ENCODE measurements around the gene CNBD2. TPM values are rescaled to one million over a fixed set of nuclear protein-coding genes. Genes with fewer than 3 reads are reported as not detected.
A peak's percentile ranks its signal among the peaks of the same experiment; 100 is the strongest.

CNBD2 gene
- total and polyA plus RNA-seq, 10 of the 15 experiments (the other 5 are each of a cell fraction or from before 2014, with no cell fraction given), result 0.86 to 7.4 (median 4.6) TPM

GRCh38 chr20:35954907-35955251 is 13.5 kb upstream of the CNBD2 start (continued):
- TF ChIP-seq KDM1A (IDR thresholded peaks at IDR 0.05; ENCODE audit: borderline replicate concordance), result no peak
- TF ChIP-seq WRNIP1 (IDR thresholded peaks at IDR 0.05; ENCODE audit: borderline replicate concordance, low read depth, low read length), result no peak
- TF ChIP-seq MAX (IDR thresholded peaks at IDR 0.05; ENCODE audit: low read depth, low read length), result no peak
- no peak for TF ChIP-seq ZBTB40 (IDR thresholded peaks at IDR 0.05; ENCODE audit: borderline replicate concordance)
- TF ChIP-seq NKRF (conservative IDR thresholded peaks at IDR 0.05), result no peak; the same call in 1 of the 2 replicates
- TF ChIP-seq NFYA (IDR thresholded peaks at IDR 0.05; ENCODE audit: borderline replicate concordance, low read depth, low read length), result no peak
- TF ChIP-seq IRF5 (IDR thresholded peaks at IDR 0.05; ENCODE audit: borderline replicate concordance), result no peak
- TF ChIP-seq NBN (IDR thresholded peaks at IDR 0.05), result 0 out of 2 replicates have a peak, but pooled peaks have one; percentile 8
- 0 out of 2 replicates have a peak, but pooled peaks have one; percentile 29 for TF ChIP-seq CHD1 (IDR thresholded peaks at IDR 0.05; ENCODE audit: low read depth, low read length)
- no peak for TF ChIP-seq YY1 (IDR thresholded peaks at IDR 0.05; ENCODE audit: low read depth, low read length)
- TF ChIP-seq FOXK2 (IDR thresholded peaks at IDR 0.05), result no peak
- no peak for TF ChIP-seq E2F8 (IDR thresholded peaks at IDR 0.05; ENCODE audit: low read depth, partially characterized antibody)
- no peak for TF ChIP-seq HCFC1 (IDR thresholded peaks at IDR 0.05; ENCODE audit: low read length)
- TF ChIP-seq RELA (IDR thresholded peaks at IDR 0.05; ENCODE audit: borderline replicate concordance, partially characterized antibody), result no peak
- TF ChIP-seq TAF1 (IDR thresholded peaks at IDR 0.05; ENCODE audit: borderline replicate concordance, low read depth, low read length), result no peak
- no peak for TF ChIP-seq MXI1 (IDR thresholded peaks at IDR 0.05; ENCODE audit: low read depth, low read length)
- TF ChIP-seq ZNF384 (IDR thresholded peaks at IDR 0.05; ENCODE audit: borderline replicate concordance, low read depth, low read length), result no peak
- TF ChIP-seq HDGF (IDR thresholded peaks at IDR 0.05), result no peak
- TF ChIP-seq ZNF622 (IDR thresholded peaks at IDR 0.05), result no peak
- TF ChIP-seq JUND (IDR thresholded peaks at IDR 0.05; ENCODE audit: low read depth, low read length), result no peak
- no peak for TF ChIP-seq SIX5 (IDR thresholded peaks at IDR 0.05; ENCODE audit: low read depth, low read length, severe bottlenecking)
- TF ChIP-seq ASH2L (IDR thresholded peaks at IDR 0.05; ENCODE audit: borderline replicate concordance, low read depth), result no peak

Measured in GM12878 (cell line).